NCI-H460 (cell line): ENCODE measurements around the gene LCNL1. TPM values are rescaled to one million over a fixed set of nuclear protein-coding genes. Genes with fewer than 3 reads are reported as not detected.

Source experiments
- DNase-seq: peaks from one replicate; pipeline ENCODE4 v3.0.0-alpha.2; 2016; ENCODE audit warnings: low read depth; ENCODE audit errors: extremely low read depth
- total RNA-seq: library from RNA; depleted of rRNA; stranded (reverse); fragments of >200 nt; shearing (Covaris generic); gene quantifications from 2 replicates; pipeline ENCODE4 v1.2.3, GENCODE V29; 2014

The LCNL1 gene
- total RNA-seq, 1 experiment from 2014 or later = not detected

DNA sequence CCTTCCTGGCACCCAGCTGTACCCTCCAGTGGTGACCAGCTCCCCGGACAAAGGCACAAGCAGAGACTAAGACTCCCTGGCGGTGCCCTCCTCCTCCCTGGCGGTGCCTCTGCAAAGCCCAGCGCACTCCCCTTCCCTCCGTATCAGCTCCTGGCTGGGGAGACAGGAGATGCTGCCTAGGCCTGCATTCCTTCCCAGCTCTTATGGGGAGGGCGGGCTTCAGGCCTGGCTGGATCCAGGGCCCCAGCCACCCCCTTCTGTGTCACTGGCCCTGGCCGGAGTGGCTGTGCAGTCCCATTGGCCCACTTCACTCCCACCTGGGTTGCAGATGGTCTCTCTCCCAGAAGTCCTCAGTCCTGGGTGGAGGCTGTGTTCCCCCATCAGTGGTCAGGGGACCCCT, 24.3 kb upstream of the LCNL1 start:
- no peak for DNase-seq

DNA sequence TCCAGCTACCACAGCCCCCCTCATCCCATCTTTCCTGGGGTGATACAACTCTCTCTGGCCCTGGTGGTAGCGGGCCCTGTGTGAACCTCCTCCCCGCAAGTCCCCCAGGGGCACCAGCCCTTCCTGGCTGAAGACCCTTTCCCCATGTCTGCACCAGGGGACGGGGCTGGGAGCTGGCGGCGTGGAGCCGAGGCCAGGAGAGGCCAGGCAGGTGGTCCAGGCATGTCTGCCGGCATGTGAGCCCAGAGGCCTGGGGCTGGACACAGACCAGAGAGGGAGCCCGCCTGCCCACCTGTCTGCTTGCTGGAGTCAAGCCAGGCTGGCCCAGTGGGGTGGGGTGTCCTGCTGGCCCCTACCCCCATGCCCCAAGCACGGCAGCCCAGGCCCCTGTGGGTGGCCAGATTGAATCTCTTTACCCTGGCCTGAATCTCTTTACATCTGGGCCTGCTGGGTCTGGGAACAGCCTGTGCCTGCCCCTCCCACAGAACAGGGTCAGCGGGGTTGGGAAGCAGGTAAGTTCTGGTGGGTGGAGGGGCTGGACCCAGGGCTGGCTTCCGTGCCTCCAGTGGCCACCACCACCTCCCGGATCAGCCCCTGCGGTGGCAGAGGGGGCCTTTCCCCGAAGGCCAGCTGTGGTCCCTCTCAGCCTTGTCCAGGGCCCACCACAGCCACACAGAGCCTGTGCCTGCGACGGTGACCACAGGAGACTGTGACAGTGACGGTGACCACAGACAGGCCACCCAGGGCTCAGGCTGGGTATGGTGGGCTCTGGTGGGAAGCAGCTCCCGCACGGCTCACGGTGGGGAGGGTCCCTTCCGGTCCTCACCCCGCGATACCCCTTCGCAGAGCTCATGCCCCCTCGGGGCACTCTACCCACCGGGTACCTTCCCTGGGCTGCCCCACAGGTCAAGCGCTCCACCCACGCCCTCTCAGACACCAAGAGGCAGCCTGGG, 23.6 kb upstream of the LCNL1 start:
- DNase-seq = no peak

DNA sequence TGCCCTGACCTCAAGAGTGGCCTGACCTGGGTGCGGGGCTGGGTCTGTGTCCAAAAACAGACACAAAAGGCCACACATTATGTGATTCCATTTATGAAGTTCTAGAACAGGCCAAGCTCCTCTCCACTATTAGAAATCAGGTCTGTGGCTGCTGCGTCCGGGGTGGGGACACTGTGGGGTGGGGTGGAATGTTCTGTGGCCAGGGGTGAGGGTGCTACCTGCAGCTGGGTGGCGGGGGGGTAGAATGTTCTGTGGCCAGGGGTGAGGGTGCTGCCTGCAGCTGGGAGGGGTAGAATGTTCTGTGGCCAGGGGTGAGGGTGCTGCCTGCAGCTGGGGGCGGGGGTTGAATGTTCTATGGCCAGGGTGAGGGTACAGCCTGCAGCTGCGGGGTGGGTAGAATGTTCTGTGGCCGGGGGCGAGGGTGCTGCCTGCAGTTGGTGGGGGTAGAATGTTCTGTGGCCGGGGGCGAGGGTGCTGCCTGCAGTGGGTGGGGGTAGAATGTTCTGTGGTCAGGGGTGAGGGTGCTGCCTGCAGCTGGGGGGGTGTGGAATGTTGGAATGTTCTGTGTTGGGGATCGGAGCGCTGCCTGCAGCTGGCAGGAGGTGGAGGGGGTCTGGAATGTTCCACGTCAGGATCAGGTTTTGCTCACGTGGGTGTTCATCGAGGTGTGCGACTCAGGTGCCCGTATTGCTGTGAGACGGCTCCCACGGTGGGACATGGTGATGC, 22.4 kb upstream of the LCNL1 start:
- no peak for DNase-seq

DNA sequence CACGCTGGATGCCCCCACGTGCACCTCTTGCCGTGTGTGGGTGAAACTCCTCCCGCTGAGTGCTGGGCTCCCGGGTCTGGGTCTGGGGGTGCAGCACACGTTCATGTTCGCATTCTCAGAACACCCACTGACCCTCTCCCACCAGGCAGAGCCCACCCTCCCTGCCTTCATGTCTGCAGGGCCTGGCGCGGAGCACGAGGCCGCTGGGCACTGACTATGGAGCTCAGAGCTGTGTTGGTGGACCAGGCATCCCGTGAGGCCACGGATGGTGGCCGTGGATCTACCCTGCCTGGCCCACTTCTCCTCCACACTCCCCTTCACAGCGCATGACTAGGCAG, 21.9 kb upstream of the LCNL1 start:
- no peak for DNase-seq

DNA sequence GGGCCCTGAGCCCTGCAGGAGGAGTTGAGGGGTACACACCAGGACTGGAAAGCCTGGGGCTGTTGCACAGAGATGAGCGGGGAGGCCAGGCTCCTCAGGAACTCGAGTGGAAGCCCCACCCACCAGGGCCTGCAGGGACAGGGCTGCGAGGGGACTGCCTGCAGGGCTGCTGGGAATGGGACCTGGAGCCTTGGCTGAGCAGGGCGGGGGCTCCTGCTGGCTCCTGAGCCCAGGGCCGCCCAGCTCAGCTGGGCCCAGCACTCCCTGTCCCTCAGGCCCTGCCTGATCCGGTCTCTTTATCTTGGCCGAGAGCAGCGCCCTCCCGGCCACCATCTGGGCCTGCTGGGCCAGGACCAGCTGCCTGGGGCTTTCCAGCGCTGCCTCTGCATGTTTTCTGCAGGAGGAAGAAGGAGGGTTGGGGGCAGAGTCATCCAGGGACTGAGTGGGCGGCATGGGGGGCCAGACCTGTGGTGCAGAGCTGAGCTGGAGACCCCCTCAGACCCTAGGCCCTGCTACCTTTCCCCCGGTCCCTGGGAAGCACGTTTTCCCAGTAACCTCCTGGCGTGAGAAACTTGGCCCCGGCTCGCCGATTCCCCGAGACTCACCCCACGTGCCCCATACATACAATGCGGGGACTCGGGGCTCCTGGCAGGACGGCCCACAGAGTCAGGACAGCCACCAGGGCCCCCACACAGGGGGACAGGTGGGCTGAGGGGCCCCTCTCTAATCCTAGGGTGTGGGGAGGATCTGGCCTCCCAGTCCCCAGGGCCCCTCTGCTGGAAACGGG, 21.3 kb upstream of the LCNL1 start:
- no peak for DNase-seq

DNA sequence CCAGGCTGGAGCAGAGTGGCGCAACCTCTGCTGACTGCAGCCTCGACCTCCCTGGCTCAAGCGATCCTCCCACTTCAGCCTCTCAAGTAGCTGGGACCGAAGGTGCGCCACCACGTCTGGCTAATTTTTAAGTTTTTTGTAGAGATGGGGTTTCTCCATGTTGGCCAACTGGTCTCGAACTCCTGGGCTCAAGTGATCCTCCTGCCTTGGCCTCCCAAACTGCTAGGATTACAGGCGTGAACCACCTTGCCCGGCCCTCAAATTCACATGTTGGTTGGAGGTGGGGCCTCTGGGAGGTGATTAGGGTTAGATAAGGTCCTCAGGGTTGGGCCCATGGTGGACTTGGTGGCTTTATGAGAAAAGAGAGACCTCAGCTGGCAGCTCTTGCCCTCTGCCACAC, 20.6 kb upstream of the LCNL1 start:
- no peak for DNase-seq

DNA sequence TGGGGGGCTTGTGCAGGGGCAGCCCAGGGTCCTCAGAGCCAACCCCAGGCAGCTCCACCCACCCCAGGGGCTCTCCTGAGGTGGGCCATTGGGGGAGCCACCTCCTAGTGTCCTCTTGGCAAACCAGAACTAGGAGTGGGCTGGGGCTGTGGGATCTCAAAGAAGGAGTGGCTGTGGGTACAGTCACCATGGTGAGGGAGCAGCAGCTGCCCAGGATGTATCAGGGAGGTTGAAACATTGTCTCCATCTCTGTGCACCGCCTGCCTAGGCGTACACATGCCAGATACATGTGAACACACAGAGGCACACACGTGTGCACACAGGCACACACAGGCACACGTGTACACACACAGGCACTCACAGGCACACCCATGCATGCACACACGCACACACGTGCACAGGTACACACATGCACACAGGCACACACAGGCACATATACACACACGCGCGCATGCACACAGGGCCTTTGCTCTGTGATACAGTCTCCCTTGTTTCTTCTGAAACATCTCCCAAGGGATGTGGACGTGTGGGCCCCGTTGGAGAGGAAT, 20.0 kb upstream of the LCNL1 start:
- no peak for DNase-seq

DNA sequence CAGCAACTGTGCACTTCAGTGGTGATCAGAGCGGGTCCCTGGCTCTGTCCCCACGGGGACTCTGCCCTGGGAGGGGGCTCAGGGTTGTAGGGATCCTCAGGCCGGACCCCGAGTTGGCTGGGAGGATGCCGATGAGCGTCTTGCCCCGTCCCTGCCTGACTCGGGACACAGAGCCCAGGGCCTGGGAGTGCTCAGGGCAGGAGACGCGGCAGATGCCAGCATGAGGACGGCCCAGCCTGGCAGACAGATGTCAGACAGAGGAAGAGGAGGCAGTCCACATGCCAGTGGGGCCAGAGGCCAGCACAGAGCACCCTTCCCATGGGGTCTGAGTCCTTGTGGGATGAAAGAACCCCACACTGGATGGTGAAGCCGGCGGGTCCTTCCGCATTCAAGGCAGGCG, 19.5 kb upstream of the LCNL1 start:
- DNase-seq = no peak

DNA sequence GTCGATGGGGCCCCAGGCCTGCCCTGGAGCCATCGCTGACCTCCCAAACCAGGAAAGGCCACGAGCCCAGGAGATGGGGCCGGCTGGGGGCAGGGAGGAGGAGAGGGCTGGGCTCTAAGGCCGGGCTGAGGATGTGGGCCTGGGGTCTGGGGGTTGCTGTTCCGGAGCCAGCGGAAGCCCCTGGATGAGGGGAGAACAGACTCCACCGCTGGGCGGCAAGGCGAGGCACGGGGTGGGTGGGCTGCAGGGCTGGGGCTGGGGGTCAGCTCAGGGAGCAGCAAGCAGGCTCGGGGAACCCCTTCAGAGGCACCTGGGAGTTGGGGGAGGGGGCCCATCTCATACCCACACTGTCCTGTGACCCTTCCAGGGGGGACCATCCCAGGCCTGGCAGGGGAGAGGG, 19.0 kb upstream of the LCNL1 start:
- DNase-seq = no peak

DNA sequence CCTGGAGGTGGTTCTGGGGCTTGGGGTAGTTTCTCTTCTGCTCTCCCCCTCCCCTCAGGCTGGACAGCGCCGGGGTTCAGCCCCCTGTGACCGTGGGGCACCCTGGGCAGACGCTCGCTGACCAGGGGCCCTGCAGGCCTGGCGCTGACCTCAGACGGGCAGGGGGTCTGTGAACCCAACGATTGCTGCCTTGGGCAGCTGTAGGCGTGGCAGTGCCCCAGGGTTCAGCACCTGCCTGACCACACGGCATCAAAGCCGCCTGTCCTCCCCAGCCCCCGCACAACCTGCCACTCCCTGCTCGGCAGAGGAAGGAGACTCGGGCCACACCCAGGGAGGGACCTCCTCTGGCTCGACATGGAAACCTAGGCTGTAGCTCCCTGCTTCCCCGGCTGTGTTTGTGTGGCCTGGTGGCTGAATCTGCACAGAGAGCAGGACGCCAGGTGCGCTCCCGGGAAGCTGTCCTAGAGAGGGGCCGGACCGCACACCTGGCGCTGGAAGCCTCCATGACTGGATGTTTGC, 18.6 kb upstream of the LCNL1 start:
- no peak for DNase-seq

DNA sequence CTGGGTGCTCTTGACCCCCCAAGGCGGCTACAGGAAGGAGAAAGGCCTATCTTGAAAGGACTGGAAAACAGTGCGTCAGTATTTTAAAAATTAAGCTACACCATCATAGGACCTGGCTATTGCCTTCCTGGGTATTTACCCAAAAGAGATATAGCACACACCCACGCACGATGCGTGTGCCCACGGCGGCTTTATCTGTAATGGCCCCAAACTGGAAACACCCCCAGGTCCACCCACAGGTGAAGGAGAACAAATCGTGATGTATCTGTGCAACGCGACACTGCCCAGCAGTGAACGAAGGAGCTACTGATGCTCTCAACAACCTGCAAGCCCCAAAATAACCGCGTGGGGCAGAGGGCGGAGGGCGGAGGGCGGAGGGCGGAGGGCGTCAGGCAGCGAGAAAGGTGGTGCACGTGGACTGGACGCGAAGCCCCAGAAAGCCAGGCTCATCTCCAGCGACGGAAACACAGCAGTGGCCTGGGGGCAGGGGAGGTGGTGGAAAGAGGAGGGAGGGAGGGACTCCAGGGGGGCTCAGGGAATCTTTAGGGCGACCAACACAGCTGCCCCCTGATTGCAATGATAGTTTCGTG, 17.9 kb upstream of the LCNL1 start:
- no peak for DNase-seq

DNA sequence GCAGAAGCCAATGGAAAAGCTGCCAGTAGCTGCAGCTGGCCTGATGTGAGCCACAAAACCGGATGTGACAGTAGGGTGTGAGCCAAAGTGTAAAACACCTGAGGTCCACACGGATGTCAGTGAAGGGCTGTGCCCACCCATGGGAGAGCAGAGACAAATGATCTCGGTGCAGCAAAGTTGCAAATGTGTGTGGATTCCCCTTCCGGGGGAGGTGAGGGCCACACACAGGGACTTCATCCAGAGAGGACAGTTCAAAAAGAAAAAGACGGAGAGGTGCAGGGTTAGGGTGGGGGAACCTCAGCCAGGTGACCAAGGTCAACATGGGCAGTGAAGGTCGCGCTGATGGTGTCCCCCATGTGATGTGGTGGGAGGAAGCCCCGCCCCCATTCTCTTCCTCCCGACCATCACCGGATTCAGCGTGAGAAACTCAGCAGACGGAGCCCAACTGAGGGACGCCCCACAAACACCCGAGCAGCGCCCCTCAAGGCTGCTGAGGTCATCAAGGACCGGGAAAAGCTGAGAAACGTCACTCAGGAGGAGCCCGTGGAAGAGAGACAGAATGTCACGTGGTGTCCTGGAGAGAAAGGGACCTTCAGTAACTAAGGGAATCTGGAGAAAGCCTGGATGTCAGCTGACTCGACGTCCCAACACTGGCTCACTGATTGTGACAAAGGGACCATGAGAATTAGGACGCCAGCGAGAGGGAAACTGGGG, 16.9 kb upstream of the LCNL1 start:
- DNase-seq = no peak

DNA sequence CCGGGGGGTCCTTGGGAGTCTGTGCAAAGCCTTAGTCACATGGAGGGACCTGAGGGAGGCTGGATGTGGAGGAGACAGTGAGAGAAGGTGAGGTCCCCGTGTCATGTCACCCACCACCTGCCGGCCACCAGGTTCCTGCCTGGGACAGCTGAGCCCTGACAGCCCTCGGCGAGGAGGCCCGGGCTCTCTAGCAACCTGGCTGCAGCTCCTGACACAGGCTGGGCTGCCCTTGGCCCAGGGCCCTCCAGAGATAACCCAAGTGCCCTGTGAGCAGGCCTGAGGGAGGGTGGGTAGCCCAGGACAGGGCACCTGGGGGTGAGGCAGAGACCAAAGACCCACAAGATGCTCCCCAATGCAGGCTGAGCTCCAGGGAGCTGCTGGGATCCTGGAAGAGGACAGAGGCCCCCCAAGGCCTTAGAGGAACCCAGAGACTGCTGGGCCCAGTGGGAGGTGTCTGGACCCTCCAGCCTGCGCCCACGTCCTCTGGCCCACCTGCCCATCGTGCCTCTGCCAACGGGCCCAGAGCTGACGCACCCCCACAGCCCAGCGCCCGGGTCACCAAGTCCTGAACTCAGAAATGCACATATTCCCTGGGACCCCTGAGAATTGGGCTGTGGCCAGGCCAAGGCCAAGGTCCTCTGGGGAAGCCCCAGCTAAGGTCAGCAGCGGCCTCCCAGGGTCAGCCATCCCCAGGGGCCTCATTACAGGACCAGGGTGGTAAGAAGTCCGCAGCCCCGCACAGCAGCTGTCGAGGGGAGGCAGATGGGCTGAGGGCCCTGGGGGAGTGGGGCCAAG, 14.3 kb upstream of the LCNL1 start:
- no peak for DNase-seq

DNA sequence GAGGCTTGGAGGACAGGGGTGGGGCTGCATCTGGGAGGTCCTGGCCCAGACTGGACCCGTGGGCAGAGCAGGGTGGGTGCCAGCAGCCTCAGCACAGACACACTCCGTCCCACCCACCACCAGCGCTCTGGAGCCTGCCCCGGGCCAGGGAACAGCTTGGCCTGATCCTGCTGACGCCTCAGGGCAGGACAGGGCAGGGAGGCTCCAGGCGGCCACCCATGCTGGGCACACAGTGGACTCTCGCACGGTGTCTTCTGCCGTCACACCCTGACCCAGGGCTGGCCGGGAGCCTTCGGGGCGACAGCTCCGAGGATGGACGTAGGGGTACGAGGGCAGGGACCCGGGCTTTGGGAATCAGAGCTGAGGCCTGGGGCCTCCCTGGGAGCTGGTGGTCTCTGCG, 13.6 kb upstream of the LCNL1 start:
- DNase-seq = no peak

DNA sequence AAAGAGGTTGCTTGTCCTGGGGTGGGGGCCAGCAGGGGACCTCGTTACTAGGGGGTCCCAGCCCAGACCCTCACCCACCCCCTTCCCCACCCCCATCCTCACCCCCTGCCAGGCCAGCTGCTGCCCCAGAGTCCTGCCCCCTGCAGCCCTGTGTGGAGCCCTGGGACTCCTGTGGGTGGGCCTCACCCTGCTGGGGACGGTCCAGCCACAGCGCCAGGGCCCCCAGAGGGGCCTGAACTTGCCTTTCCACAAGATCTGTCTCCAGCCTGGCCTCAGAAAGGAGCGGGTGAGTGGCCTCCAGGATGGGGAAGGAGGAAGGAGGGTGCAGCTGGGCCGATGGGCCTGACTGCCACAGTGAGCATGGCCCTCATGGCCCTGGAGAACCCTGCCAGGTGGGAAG, 13.0 kb upstream of the LCNL1 start:
- DNase-seq = no peak

DNA sequence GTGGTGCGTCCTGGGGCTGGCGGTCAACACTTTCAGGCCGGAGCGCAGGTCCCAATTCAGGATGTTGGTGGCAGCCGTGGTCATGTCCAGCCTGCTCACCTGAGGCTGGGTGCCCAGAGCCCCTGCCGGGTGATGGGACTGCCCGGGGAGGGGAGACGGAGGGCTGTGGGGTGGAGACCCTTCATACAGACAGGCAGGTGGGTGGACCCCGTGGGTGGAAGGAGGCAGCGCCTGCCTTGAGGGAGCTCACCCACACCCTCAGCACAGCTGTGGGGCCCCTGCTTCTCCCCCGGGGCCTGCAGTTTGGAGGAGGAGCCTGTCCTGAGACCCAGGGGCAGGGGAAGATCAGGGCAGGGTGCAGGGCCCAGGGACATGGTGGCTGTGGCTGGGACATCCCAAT, 12.4 kb upstream of the LCNL1 start:
- no peak for DNase-seq

DNA sequence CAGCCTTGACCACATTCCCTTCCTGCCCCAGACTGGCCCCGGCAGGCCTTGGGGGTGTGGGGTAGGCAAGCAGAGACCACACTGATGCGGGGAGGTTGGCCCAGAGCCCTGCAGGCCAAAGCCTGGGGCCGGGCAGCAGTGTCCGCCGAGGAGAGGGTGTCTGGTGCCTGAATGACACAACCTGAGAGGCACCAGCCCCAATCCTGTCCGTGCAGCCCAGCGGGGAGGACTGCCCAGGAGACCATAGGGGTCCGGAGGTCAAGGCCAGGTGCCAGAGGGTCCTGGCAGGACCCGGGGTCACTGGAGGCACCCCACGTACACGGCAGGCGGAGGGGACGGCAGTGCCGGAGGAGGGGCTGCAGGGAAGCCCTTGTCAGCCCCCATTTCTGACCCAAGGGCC, 11.0 kb upstream of the LCNL1 start:
- DNase-seq = no peak

DNA sequence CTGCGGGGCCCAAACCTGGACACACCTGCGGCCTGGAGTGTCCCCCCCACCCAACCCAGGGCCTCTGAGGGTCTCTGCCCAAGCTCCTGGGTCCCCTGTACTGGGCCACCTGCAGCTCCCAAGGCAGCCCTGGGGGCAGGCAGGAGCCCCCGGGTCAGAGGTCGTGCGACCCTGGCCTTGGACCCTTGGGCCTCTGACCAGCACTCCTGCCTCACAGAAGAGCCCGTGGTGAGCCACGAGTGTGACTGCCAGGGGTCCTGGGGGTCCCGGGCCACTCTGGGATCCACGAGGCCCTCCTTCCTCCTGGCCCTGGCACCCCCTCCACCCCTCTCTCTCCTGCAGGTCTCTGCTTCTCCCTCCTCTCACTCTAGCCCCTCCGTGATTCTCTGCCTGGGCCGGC, 10.5 kb upstream of the LCNL1 start:
- DNase-seq = no peak

DNA sequence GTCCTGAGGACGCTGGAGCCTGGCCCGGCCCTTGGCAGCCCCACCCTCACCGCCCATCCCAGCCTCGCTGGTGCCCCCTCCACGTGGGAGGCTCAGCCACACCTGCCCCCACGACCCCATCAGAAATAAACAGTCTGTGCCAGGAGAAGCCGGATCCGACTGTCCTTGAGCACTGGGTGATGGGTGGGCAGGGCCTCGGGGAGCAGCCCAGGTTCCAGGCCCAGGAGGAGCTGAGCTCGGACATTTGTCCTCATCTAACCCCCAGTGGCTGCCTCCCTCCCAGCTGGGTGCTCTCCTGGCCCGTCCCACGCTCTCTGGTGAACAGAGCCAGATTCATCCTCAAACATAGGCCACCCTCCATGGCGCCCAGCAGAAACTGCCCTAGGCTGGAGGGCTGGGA, 10.1 kb upstream of the LCNL1 start:
- no peak for DNase-seq
